Ishikawa (cell line): ENCODE results near the gene GPATCH1.

Source experiments
- CEBPB ChIP-seq: IDR thresholded peaks from 2 replicates; pipeline ENCODE4 v1.6.1; 2012
- CREB1 ChIP-seq: IDR thresholded peaks from 2 replicates; pipeline ENCODE4 v1.6.1; 2012; ENCODE audit warnings: low read depth
- EGR1 ChIP-seq: IDR thresholded peaks from 2 replicates; pipeline ENCODE4 v1.6.1; 2012
- EP300 ChIP-seq: IDR thresholded peaks from 2 replicates; pipeline ENCODE4 v1.6.1; 2012; ENCODE audit warnings: borderline replicate concordance
- FOXM1 ChIP-seq: IDR thresholded peaks from 2 replicates; pipeline ENCODE4 v1.6.1; 2012; ENCODE audit warnings: low read depth, borderline replicate concordance
- NFIC ChIP-seq: IDR thresholded peaks from 2 replicates; pipeline ENCODE4 v1.6.1; 2012
- RAD21 ChIP-seq: IDR thresholded peaks from 2 replicates; pipeline ENCODE4 v1.6.1; 2012; ENCODE audit warnings: low read depth
- TAF1 ChIP-seq: IDR thresholded peaks from 2 replicates; pipeline ENCODE4 v1.6.1; 2012; ENCODE audit warnings: low read depth, mild to moderate bottlenecking
- TCF12 ChIP-seq: IDR thresholded peaks from 2 replicates; pipeline ENCODE4 v1.6.1; 2012; ENCODE audit warnings: low read depth
- TEAD4 ChIP-seq: IDR thresholded peaks from 2 replicates; pipeline ENCODE4 v1.6.1; 2012
- USF1 ChIP-seq: IDR thresholded peaks from 2 replicates; pipeline ENCODE4 v1.6.1; 2012
- YY1 ChIP-seq: IDR thresholded peaks from 2 replicates; pipeline ENCODE4 v1.6.1; 2012; ENCODE audit warnings: low read depth
- ZBTB7A ChIP-seq: IDR thresholded peaks from 2 replicates; pipeline ENCODE4 v1.6.1; 2012; ENCODE audit warnings: low read depth
- TF ChIP-seq, protein P1 (sequence below): IDR thresholded peaks from 2 replicates; pipeline ENCODE4 v1.6.1; 2012
- TF ChIP-seq, protein P2 (sequence below): IDR thresholded peaks from 2 replicates; pipeline ENCODE4 v1.6.1; 2012; ENCODE audit warnings: low read depth, mild to moderate bottlenecking

GPATCH1 gene

GRCh38 chr19:33146209-33146608, 65.2 kb downstream of the GPATCH1 start:
- TF ChIP-seq RAD21 (no peak), FOXM1 (no peak), YY1 (no peak)

GRCh38 chr19:33147538-33147937, 66.6 kb downstream of the GPATCH1 start:
- no peak for TF ChIP-seq RAD21
- TF ChIP-seq TCF12: no peak
- TF ChIP-seq YY1: no peak

DNA sequence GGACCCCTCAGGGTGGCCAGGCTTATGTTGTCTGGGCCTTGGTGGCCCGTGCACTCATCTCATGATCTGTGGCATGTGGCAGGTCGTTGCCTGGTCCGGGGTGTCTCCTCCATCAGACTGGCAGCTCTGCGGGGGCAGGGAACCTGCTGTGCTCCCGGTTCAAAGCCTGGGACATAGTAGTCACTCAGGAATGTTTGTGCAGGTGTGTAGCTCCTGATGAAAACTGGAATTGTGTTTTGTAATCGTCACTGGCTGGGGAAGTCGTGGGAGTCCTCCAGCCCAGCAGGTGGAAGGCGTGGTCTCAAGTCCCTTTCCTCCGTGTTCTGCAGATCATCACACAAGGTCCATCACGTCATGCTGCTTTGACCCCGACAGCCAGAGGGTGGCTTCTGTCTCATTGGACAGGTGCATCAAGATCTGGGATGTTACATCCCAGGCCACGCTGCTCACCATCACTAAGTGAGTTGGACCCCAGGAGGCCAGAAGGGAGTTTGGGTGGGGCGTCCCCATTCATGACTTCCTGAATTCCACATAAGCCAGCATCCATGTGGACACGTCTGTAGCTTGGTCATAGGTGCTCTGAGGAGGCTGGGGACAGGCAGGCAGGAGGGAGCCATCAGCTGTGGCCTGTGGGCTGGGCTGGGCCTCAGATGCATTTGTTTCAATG, 70.0 kb downstream of the GPATCH1 start:
- TF ChIP-seq RAD21: no peak
- TF ChIP-seq USF1: no peak
- no peak for TF ChIP-seq EP300
- TF ChIP-seq YY1: no peak
- TF ChIP-seq ZBTB7A: no peak

- TF ChIP-seq FOXM1: no peak
- TF ChIP-seq CEBPB: no peak
These were observed 71.2 kb downstream of the GPATCH1 start for GRCh38 chr19:33152176-33152575.

- no peak for TF ChIP-seq NFIC
- TF ChIP-seq EP300: no peak
- TF ChIP-seq EGR1: no peak
- no peak for TF ChIP-seq CREB1
- no peak for TF ChIP-seq RAD21
- no peak for TF ChIP-seq FOXM1
- no peak for TF ChIP-seq USF1
- no peak for TF ChIP-seq TCF12
- TF ChIP-seq, protein P1, sequence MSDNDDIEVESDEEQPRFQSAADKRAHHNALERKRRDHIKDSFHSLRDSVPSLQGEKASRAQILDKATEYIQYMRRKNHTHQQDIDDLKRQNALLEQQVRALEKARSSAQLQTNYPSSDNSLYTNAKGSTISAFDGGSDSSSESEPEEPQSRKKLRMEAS: no peak
- TF ChIP-seq CEBPB: no peak
- no peak for TF ChIP-seq YY1
- TF ChIP-seq, protein P2, sequence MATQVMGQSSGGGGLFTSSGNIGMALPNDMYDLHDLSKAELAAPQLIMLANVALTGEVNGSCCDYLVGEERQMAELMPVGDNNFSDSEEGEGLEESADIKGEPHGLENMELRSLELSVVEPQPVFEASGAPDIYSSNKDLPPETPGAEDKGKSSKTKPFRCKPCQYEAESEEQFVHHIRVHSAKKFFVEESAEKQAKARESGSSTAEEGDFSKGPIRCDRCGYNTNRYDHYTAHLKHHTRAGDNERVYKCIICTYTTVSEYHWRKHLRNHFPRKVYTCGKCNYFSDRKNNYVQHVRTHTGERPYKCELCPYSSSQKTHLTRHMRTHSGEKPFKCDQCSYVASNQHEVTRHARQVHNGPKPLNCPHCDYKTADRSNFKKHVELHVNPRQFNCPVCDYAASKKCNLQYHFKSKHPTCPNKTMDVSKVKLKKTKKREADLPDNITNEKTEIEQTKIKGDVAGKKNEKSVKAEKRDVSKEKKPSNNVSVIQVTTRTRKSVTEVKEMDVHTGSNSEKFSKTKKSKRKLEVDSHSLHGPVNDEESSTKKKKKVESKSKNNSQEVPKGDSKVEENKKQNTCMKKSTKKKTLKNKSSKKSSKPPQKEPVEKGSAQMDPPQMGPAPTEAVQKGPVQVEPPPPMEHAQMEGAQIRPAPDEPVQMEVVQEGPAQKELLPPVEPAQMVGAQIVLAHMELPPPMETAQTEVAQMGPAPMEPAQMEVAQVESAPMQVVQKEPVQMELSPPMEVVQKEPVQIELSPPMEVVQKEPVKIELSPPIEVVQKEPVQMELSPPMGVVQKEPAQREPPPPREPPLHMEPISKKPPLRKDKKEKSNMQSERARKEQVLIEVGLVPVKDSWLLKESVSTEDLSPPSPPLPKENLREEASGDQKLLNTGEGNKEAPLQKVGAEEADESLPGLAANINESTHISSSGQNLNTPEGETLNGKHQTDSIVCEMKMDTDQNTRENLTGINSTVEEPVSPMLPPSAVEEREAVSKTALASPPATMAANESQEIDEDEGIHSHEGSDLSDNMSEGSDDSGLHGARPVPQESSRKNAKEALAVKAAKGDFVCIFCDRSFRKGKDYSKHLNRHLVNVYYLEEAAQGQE: no peak
- TF ChIP-seq ZBTB7A: no peak
- TF ChIP-seq TEAD4: no peak
- TF ChIP-seq TAF1: no peak
These were observed 75.4 kb downstream of the GPATCH1 start for GRCh38 chr19:33156334-33156733.

DNA sequence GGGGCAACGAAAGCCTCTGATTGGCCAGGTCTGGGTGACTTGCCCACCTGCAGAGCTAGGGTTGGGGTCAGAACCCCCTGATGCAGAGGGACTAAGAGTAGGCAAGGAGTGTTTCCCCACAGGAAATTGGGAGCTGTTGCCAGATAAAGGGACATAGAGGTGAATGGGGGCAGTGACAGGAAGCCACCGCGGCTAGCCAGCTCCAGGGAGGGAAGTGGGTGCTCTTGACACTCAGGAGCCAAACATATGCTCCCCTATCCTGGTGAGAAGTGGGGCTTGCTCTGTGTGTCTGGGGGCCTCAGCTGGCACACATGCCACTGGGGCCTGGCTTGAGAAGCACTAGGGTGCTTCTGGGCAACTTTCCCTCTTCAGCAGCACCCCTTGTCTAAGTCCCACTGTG, 76.9 kb downstream of the GPATCH1 start:
- TF ChIP-seq NFIC (no peak), YY1 (no peak), USF1 (no peak), TEAD4 (no peak), ZBTB7A (no peak), TCF12 (no peak), TAF1 (no peak), RAD21 (no peak)
- TF ChIP-seq, protein P2: no peak
- TF ChIP-seq, protein P1: no peak

DNA sequence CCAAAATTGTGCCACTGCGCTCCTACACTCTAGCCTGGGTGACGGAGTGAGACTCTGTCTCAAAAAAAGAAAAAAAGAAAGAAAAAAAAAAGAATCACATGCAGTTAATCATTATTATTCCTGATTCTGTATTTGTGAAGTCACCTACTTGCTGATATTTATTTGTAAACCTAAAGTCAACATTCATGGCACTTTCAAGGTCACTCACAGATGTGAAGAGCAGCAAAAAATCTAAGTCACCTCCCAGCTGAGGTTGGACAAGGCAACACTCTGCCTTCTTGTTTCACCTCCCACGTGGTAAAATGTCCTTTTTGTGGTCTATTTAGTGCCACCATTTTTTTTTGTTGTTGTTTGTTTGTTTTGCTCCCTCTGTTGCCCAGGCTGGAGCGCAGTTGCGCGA, 77.4 kb downstream of the GPATCH1 start:
- no peak for TF ChIP-seq TEAD4
- no peak for TF ChIP-seq TAF1
- TF ChIP-seq RAD21: no peak
- TF ChIP-seq CREB1: no peak
- TF ChIP-seq, protein P1: no peak
- no peak for TF ChIP-seq CEBPB
- no peak for TF ChIP-seq NFIC
- TF ChIP-seq EGR1: no peak
- TF ChIP-seq EP300: no peak
- TF ChIP-seq, protein P2: no peak
- TF ChIP-seq USF1: no peak
- TF ChIP-seq ZBTB7A: no peak
- no peak for TF ChIP-seq YY1
